GM12801 (cell line): Measurements from ENCODE around the gene PPP5C.

Source experiments
- CTCF ChIP-seq: IDR thresholded peaks from one replicate; pipeline ENCODE4 v1.5.1; 2011; ENCODE audit warnings: control low read depth; ENCODE audit not compliant: insufficient read length; ENCODE audit errors: extremely low read depth

Gene PPP5C

GRCh38 chr19:46391296-46392251, 44.7 kb downstream of the PPP5C start:
- no peak for TF ChIP-seq CTCF

- TF ChIP-seq CTCF, result no peak
Observed at GRCh38 chr19:46392252-46392801, 45.4 kb downstream of the PPP5C start.

- TF ChIP-seq CTCF, result no peak
Observed at GRCh38 chr19:46392837-46393236, 46.0 kb downstream of the PPP5C start.

- TF ChIP-seq CTCF, result no peak
Observed at GRCh38 chr19:46393456-46394401, 46.8 kb downstream of the PPP5C start.

GRCh38 chr19:46394402-46394797, 47.5 kb downstream of the PPP5C start:
- no peak for TF ChIP-seq CTCF

GRCh38 chr19:46402725-46403124, 55.8 kb downstream of the PPP5C start:
- no peak for TF ChIP-seq CTCF
